HG02970 (cell line): Measurements from ENCODE around the gene SLC25A13.

Experiments
- ATAC-seq: cut with Tn5 transposase; IDR thresholded peaks from one replicate; pipeline ENCODE4 v1.9.1; 2021; ENCODE audit warnings: mild to moderate bottlenecking, moderate library complexity, moderate number of reproducible peaks; ENCODE audit not compliant: unreplicated experiment, low FRiP score

SLC25A13 gene

GRCh38 chr7:96248405-96248804 is 73.5 kb downstream of the SLC25A13 start:
- ATAC-seq = no peak

DNA sequence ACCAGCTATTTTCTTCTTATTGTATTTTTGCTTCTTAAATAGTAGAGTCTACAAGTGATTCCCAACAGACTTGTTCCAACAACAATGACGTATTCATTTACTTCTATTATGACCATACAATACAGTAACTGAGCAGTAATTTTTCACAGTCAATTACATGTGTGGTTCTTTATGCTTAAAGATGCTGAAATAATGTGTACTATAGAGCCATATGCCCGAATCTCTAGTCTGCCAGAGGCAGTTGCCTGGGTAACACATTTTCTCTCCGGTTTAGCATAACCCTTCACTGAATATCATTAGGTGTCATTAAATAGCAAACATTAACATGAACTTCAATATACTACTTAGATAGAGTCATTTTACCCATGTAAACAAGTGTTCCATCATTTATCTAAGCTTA is 75.0 kb downstream of the SLC25A13 start:
- no peak for ATAC-seq

- ATAC-seq = no peak
These were observed 77.0 kb downstream of the SLC25A13 start for GRCh38 chr7:96244992-96245292.

- ATAC-seq = no peak
These were observed 77.5 kb downstream of the SLC25A13 start for GRCh38 chr7:96244244-96244991.

- no peak for ATAC-seq
These were observed 78.7 kb downstream of the SLC25A13 start for GRCh38 chr7:96243241-96243640.

DNA sequence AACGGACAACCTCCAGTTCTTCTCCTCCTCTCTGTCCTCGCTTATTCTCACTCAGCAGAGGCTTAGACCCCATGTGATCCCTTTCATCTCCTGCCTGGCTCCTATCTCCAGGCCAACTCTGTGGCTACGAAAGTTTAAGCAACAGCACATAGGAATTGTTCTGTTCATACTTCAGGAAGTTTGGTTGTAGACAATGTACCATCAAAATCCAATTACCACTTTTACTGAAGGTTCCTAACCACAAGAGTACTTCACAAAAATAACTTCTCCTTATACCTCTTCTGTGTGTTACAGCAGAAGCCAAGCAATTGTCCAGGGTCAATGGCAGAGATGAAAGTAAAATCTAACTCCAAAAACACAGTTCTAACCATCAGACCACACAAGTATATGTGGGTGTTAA is 80.0 kb downstream of the SLC25A13 start:
- no peak for ATAC-seq

DNA sequence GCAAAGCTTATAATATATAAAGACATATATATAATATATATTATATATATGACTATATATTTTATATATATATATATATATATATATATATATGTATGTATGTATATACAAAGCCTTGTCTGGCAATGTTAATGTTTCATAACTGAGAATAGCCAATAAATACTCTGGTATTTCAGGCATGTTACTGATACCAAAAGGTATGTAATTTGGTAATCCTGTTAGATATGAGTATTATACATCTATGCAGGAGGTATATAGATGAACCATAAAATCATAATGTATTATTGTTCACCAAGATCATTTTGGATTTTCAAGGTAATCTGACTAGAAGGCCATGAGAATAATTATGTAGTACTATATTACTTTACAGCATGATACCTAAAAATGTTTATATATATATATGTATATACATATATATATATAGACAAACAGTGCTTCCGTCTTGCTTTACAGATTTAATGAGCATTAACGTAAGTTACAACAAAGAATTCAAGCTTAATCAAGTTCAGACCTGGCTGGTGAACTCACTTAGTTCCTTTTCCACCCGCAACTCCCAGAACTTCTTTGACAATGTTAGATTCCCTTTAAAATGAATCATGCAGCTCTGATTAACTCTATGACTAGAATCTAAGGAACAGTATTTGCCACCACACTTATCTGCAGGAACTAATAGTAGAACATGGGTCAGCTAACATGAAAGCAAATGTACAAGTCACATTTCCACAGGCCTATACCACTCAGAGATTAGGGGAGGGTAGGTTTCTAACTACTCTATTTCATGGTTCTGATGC is 82.7 kb downstream of the SLC25A13 start:
- no peak for ATAC-seq

DNA sequence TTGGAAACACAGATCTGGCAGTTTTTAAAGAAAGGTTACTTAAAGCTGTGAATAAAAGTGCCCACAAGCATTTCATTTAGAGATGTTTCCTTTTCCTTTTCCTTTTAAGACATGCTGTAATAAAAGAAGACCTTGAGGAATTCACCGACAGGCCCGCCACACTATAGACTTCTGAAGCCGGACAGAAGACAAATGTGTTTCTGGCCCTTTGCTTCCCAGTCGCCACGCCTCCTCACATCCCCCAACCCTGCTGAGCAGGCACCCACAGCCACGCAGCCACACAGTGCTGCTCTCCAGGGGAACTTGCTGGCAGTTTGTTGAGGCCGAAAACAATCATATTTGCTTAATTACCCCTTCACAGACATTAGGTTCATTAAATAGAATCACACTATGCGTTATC is 83.4 kb downstream of the SLC25A13 start:
- no peak for ATAC-seq

- no peak for ATAC-seq
These were observed 84.9 kb downstream of the SLC25A13 start for GRCh38 chr7:96237040-96237439.

DNA sequence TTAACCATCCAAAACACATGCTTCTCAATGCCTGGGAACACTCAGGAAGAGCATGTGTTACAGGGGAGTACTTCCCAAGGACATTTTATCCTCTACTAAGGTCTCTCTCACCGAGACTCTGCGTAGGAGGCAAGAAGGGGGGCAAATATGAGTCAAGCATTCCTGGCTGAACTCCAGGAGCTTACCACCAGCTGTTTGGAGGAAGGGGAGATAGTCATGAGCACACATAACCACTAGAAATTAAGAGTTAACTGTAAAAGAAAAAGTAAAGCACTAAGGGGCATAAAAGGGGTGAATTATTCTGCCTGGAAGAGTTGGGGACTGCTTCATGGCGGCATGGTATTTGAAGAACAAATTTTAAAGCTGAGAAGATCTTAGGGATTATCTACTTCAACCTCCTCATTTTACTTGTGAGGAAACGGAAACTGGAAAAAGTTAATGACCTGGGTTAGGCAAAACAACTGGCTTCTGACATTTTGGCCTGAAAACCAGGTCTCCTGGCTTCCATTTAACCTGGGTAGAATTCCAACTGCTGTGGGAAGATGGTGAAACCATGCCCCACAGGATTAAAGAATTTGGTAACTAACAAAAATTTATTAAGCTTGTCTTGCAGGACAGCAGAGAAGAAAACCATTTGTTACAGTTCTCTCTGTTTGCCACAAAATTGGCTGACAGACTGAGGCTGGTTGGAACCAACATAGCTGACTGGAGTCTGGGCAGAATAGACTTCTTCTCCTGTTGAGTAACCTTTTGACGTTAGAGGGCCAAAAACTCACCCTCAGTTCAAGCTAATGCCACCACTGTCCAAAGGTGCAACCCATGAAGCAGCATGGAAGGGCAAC is 85.5 kb downstream of the SLC25A13 start:
- ATAC-seq = no peak

DNA sequence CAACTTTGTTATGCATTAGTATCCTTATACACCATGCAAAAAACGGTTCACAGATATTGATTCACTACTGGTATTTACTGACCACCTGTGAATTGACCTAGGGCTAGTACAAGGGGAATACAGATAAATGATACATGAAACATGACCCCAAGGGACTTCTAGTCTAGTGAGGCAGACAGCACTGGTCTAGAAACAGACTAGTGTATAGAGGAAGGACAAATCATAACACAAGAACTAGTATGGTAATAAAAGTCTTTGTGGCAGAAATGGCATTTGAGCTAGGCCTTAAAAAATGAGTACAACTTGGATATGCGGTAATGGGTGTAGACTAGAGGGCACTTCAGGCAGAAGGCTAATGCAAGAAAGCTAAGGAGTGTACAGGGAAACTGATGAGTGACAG is 86.6 kb downstream of the SLC25A13 start:
- no peak for ATAC-seq

- no peak for ATAC-seq
These were observed 88.3 kb downstream of the SLC25A13 start for GRCh38 chr7:96233528-96234154.

DNA sequence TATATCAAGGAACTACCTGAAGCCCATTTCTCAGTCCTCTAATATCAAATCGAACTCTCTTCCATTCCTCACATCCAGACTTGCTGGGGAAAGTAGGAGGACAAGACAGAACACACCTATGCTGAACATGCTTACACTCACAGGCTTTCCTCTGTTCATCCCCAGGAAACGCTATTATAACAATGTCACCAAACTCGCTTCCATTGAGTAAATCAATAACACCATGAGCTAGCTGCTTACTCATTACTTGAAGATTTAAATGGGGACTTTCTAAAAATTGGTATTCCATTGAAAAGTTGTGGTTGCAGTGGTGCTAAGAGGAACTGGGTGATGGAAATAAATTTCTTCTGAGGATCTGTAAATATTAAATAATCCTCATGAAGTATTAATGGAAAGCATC is 88.8 kb downstream of the SLC25A13 start:
- no peak for ATAC-seq

- no peak for ATAC-seq
These were observed 93.1 kb downstream of the SLC25A13 start for GRCh38 chr7:96228760-96229159.

DNA sequence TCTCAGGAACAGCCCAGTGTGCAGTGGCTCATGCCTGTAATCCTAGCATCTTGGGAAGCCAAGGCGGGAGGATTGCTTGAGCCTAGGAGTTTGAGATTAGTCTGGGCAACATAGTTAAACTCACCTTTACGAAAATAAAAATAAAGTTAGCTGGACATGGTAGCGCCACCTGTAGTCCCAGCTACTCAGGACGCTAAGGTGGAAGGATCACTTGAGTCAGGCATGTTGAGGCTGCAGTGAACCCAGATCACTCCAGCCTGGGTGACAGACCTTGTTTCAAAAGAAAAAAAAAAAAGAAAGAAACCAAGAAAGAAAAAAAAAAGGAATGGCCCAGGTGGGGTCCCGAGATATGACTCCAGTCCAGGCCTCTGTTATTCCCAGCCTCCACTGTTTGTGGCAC is 96.6 kb downstream of the SLC25A13 start:
- no peak for ATAC-seq

DNA sequence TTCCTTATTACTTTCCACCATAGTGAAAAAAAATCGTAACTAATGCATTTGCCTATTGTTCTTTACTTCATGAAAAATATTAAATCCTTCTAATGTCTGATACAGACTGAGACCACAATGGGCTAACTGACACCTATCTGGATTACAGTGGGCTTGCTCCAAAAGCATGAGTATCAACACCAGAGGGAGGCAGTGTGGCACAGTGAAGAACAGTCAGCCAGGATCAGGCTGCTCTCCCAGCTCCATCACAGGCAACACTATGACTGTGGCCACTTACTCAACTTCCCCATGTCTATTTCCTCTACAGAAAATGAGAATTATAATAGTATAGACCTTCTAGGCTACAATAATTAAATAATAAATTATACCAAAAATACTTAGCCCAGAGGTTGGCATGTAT is 97.2 kb downstream of the SLC25A13 start:
- no peak for ATAC-seq

- ATAC-seq = no peak
These were observed 97.8 kb downstream of the SLC25A13 start for GRCh38 chr7:96224073-96224472.

DNA sequence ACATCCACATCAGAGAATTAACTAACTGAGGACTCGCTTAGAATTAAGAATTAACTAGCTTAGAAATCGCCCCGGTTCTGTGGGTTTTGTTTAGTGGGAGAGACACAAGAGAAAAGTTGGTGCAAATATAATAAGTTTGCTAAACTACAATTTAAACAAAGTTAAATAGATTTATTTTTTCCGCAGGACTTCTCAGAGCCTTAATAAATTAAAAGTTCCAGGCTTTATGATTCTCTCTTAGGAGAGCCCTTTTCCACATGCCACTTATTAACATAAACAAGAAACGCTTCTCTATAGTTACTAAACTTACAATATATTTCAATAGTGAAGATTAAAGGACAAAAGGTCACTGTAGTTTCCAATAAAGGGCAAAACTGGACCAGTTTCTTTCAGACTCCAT is 100.0 kb downstream of the SLC25A13 start:
- no peak for ATAC-seq

- no peak for ATAC-seq
These were observed 102.3 kb downstream of the SLC25A13 start for GRCh38 chr7:96219378-96220130.

DNA sequence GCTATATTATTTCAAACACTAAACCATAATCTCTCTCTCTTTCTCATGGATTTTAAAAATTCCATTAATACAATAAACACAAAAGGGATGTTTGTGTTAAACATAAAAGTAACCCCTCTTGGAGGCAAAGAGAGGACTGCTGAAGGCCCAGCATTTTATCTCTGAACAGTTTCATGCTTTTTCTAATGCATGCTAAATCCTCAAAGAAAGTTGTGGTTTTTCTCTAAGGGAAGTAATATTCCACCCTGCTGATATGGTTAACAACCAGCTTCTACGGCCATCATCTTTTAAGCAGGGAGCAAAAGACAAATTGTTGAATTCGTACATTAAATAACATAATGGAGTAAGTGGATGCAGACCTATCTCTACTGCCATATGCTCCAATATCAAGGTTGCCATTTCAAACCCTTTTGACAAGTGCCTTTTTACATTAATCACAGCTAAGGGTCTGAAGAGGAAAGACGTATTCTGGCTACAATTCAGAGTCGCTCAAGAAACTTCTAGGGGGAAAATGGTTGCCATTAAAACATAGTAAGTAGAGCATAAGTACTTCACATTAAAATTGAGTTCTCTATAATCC is 103.1 kb downstream of the SLC25A13 start:
- ATAC-seq = no peak
